HCT116 (cell line): ENCODE results near the gene HMGXB3. TPM values are rescaled to one million over a fixed set of nuclear protein-coding genes. Genes with fewer than 3 reads are reported as not detected.

ENCODE experiments used
- ATAC-seq: fragments of 200-7000 bp; cut with Tn5 transposase; 2 replicates; pipeline ENCODE4 v1.9.1; 2020; ENCODE audit warnings: mild to moderate bottlenecking, moderate library complexity
- BruUV-seq: library from RNA; stranded (reverse); fragments of 400-500 nt; replicated peaks from 2 replicates; lab custom pipeline; 2021; lab: Mats Ljungman, UMichigan
- CTCF ChIA-PET: fragments of 300-600 bp; sonication (Branson Sonifier 250); formaldehyde crosslinking; loops from one replicate; lab custom pipeline; 2021; ENCODE audit warnings: antibody characterized with exemption; lab: Charles Lee
- POLR2A ChIA-PET: fragments of 300-600, 350-600 bp; sonication (Branson Sonifier 250); formaldehyde crosslinking; loops from one replicate; lab custom pipeline; 2021; ENCODE audit warnings: antibody characterized with exemption; lab: Charles Lee
- RAD21 ChIA-PET, 2 experiments: fragments of 300-600 bp; sonication (Branson Sonifier 250); formaldehyde crosslinking; loops; one replicate each; lab custom pipeline; 2023; ENCODE audit warnings: low total read pairs in 2 of 2; ENCODE audit not compliant: uncharacterized antibody in 2 of 2, unreplicated experiment in 2 of 2, low non-redundant PET in 1 of 2; lab: Charles Lee
- DNase-seq: peaks from one replicate; pipeline ENCODE4 v3.0.0-alpha.2; 2010; ENCODE audit warnings: low read depth, low spot score
- H2AFZ ChIP-seq: fragments of 200-600 bp; shearing (Covaris generic), sonication (generic); 2 replicates; pipeline ENCODE4 v1.6.1; 2017; ENCODE audit warnings: low read depth, mixed run types, mixed read lengths, antibody characterized with exemption, low read length; ENCODE audit not compliant: poor library complexity, severe bottlenecking
- H3K27ac ChIP-seq: 2 replicates; pipeline ENCODE4 v1.5.1; 2012; ENCODE audit warnings: low read depth, low read length
- H3K27me3 ChIP-seq: fragments of 200-600 bp; sonication (generic); 2 replicates; pipeline ENCODE4 v1.6.1; 2016; ENCODE audit warnings: mixed run types, low read length, mixed read lengths; ENCODE audit not compliant: insufficient read depth
- H3K36me3 ChIP-seq, 2 experiments: fragments of 200-500 bp in 1 of 2; fragments of 200-600 bp in 1 of 2; sonication (Bioruptor generic) in 1 of 2; sonication (generic) in 1 of 2; 2 replicates each; pipeline versions ENCODE4 v1.5.1 to v1.6.1; 2014 to 2016; ENCODE audit warnings: low read length in 2 of 2, inconsistent platforms in 1 of 2, mixed read lengths in 1 of 2, mixed run types in 1 of 2; ENCODE audit not compliant: insufficient read depth in 2 of 2, control insufficient read depth in 1 of 2
- H3K4me1 ChIP-seq, 2 experiments: fragments of 200-600 bp in 1 of 2; sonication (generic) in 1 of 2; 2 replicates each; pipeline versions ENCODE4 v1.5.1 to v1.6.1; 2012 to 2017; ENCODE audit warnings: low read length in 2 of 2, inconsistent platforms in 1 of 2, mild to moderate bottlenecking in 1 of 2, mixed read lengths in 1 of 2, mixed run types in 1 of 2, moderate library complexity in 1 of 2; ENCODE audit not compliant: insufficient read depth in 2 of 2, control insufficient read depth in 1 of 2
- H3K4me2 ChIP-seq: fragments of 200-600 bp; sonication (generic); 2 replicates; pipeline ENCODE4 v1.6.1; 2017; ENCODE audit warnings: mixed run types, low read length, mixed read lengths
- H3K4me3 ChIP-seq, 2 experiments: fragments of 200-600 bp in 1 of 2; sonication (generic) in 1 of 2; replicated peaks in 1 of 2; 2 replicates each; pipeline ENCODE4 v1.5.1; 2011 to 2016; ENCODE audit warnings: low read length in 2 of 2, control low read depth in 1 of 2, low read depth in 1 of 2, mild to moderate bottlenecking in 1 of 2, mixed read lengths in 1 of 2, mixed run types in 1 of 2
- H3K79me2 ChIP-seq: fragments of 200-600 bp; sonication (generic); 2 replicates; pipeline ENCODE4 v1.6.1; 2017; ENCODE audit warnings: mild to moderate bottlenecking, mixed run types, low read length, moderate library complexity, mixed read lengths; ENCODE audit not compliant: insufficient read depth
- H3K9ac ChIP-seq: fragments of 200-600 bp; sonication (generic); 2 replicates; pipeline ENCODE4 v1.6.1; 2016; ENCODE audit warnings: low read length, mixed read lengths
- H3K9me2 ChIP-seq: fragments of 200-600 bp; sonication (generic), shearing (Covaris generic); 2 replicates; pipeline ENCODE4 v1.6.1; 2017; ENCODE audit warnings: mixed run types, mild to moderate bottlenecking, moderate library complexity; ENCODE audit not compliant: insufficient read depth
- H3K9me3 ChIP-seq, 2 experiments: fragments of 200-500 bp in 1 of 2; fragments of 200-600 bp in 1 of 2; sonication (Bioruptor generic) in 1 of 2; sonication (generic) in 1 of 2; 2 replicates each; pipeline ENCODE4 v1.6.1; 2014 to 2017; ENCODE audit warnings: low read length in 2 of 2, mixed read lengths in 2 of 2, inconsistent platforms in 1 of 2, low read depth in 1 of 2, mild to moderate bottlenecking in 1 of 2, mixed run types in 1 of 2, moderate library complexity in 1 of 2; ENCODE audit not compliant: control insufficient read depth in 1 of 2, insufficient read depth in 1 of 2
- H4K20me1 ChIP-seq: fragments of 200-600 bp; sonication (generic), shearing (Covaris generic); 2 replicates; pipeline ENCODE4 v1.6.1; 2017; ENCODE audit warnings: mixed run types, mild to moderate bottlenecking, moderate library complexity; ENCODE audit not compliant: insufficient read depth
- CTCF ChIP-seq, 3 experiments: fragments of 200-600 bp in 1 of 3; sonication (generic) in 1 of 3; IDR thresholded peaks in 2 of 3; conservative IDR thresholded peaks in 1 of 3; 2 replicates each; pipeline ENCODE4 v1.5.1; 2012 to 2017; ENCODE audit warnings: low read depth in 2 of 3, low read length in 2 of 3, antibody characterized with exemption in 1 of 3, borderline replicate concordance in 1 of 3, control low read depth in 1 of 3, mild to moderate bottlenecking in 1 of 3, mixed read lengths in 1 of 3, mixed run types in 1 of 3, moderate library complexity in 1 of 3; ENCODE audit not compliant: insufficient read depth in 1 of 3
- POLR2A ChIP-seq: IDR thresholded peaks from 2 replicates; pipeline ENCODE4 v1.7.0; 2011; ENCODE audit warnings: borderline replicate concordance; ENCODE audit not compliant: insufficient read depth, insufficient read length; ENCODE audit errors: extremely low read depth
- ZNF274 ChIP-seq: fragments of 200-500 bp; sonication (Bioruptor generic); IDR thresholded peaks from 2 replicates; pipeline ENCODE4 v1.6.1; 2014; ENCODE audit warnings: mild to moderate bottlenecking, low read depth, low read length, inconsistent platforms
- intact Hi-C: fragments of 100-400 bp; cut with micrococcal nuclease; formaldehyde crosslinking; loops from 2 replicates; pipeline ENCODE4 v1.10.0; 2022
- total RNA-seq: library from RNA; stranded (reverse); gene quantifications from one replicate; pipeline ENCODE4 v1.2.1, GENCODE V29; 2021; ENCODE audit not compliant: unreplicated experiment

The HMGXB3 gene
- total RNA-seq, 1 experiment from 2014 or later, result 41.8 TPM

- Histone ChIP-seq H3K9ac (no peak overlapping the region), H3K4me2 (no peak overlapping the region), H3K9me3 (no peaks in the 10 kb centered on the region), H3K79me2 (no peaks in the 10 kb centered on the region), H3K36me3 (no peaks in the 10 kb centered on the region), H3K9me2 (no peaks in the 10 kb centered on the region), H3K27me3 (no peaks in the 10 kb centered on the region), H4K20me1 (no peaks in the 10 kb centered on the region), H3K4me1 (no peaks in the 10 kb centered on the region), H3K27ac (no peak overlapping the region), H3K4me3 (no peak overlapping the region), H2AFZ (no peak overlapping the region)
- ChIA-PET RAD21 (no interaction called here), POLR2A (no interaction called here), CTCF (interaction anchor here (1.5 kb wide), 1 partner anchor 11 kb away, joined by 5 read pairs; no protein-coding TSS in a partner anchor)
- DNase-seq (no peak), ATAC-seq (no peak)
- TF ChIP-seq ZNF274 (no peak), CTCF (IDR thresholded peaks at IDR 0.05 in 2 of 3, conservative IDR thresholded peaks at IDR 0.05 in 1 of 3; ENCODE audit: borderline replicate concordance in 1 of 3, insufficient read depth in 1 of 3, low read depth in 2 of 3, low read length in 2 of 3) (no peak)
- intact Hi-C loops, result no loop called here
- BruUV-seq, result no TSS peak
Measured at GRCh38 chr5:149979896-149980295, 20.6 kb upstream of the HMGXB3 start.

GRCh38 chr5:149981206-149981605 lies 19.3 kb upstream of the HMGXB3 start:
- TF ChIP-seq POLR2A, result no peak
- TF ChIP-seq, all 23 proteins: peak for 0
- no peaks in the 10 kb centered on the region for H3K27me3 ChIP-seq
- ChIA-PET RAD21 (no interaction called here), POLR2A (no interaction called here), CTCF (interaction anchor here (1.1 to 1.5 kb wide), 2 partner anchors 10 to 143 kb away, joined by 4 to 5 read pairs; no protein-coding TSS in a partner anchor)
- H3K9ac ChIP-seq, result no peak overlapping the region
- H3K9me3 ChIP-seq, result no peaks in the 10 kb centered on the region
- H3K36me3 ChIP-seq, result no peaks in the 10 kb centered on the region
- DNase-seq, result no peak
- intact Hi-C loops, result no loop called here
- no peaks in the 10 kb centered on the region for H3K4me1 ChIP-seq
- no peaks in the 10 kb centered on the region for H4K20me1 ChIP-seq
- H3K4me3 ChIP-seq, result no peak overlapping the region
- no peak overlapping the region for H3K27ac ChIP-seq
- H3K4me2 ChIP-seq, result no peak overlapping the region
- no TSS peak for BruUV-seq
- H2AFZ ChIP-seq, result no peak overlapping the region
- no peak for ATAC-seq
- H3K9me2 ChIP-seq, result no peaks in the 10 kb centered on the region
- no peaks in the 10 kb centered on the region for H3K79me2 ChIP-seq
